CD4-positive, alpha-beta T cell treated with Interleukin-1 beta for 1 hour (primary cell): ENCODE measurements around the gene HMX1.

Experiments
- DNase-seq, 2 donors: peaks; one replicate each; pipeline ENCODE4 v3.0.0-alpha.2; 2020 to 2022

The HMX1 gene

GRCh38 chr4:8871417-8872401 is at the start of gene HMX1:
Gene HMX1, minus strand, starts transcription at chr4:8871839. Its CDS starts 225 bp downstream, at chr4:8871614.
- DNase-seq: no peak

- no peak for DNase-seq
Observed at GRCh38 chr4:8920969-8921368, 49.3 kb upstream of the HMX1 start.

GRCh38 chr4:8920289-8920965 is 48.8 kb upstream of the HMX1 start:
- DNase-seq: no peak

GRCh38 chr4:8919651-8920288 is 48.1 kb upstream of the HMX1 start:
- no peak for DNase-seq

GRCh38 chr4:8917868-8918783 is 46.5 kb upstream of the HMX1 start:
- DNase-seq: peak; percentile 31 to 45

GRCh38 chr4:8917321-8917811 is 45.7 kb upstream of the HMX1 start:
- DNase-seq: no peak

- DNase-seq: no peak
Observed at GRCh38 chr4:8916906-8917305, 45.3 kb upstream of the HMX1 start.

- DNase-seq: no peak
Observed at GRCh38 chr4:8916351-8916885, 44.8 kb upstream of the HMX1 start.

- DNase-seq: no peak
Observed at GRCh38 chr4:8915201-8916200, 43.9 kb upstream of the HMX1 start.

GRCh38 chr4:8914461-8915171 is 43.0 kb upstream of the HMX1 start:
- DNase-seq: no peak

GRCh38 chr4:8913858-8914460 is 42.3 kb upstream of the HMX1 start:
- DNase-seq: no peak

GRCh38 chr4:8913121-8913857 is 41.6 kb upstream of the HMX1 start:
- DNase-seq: no peak

- DNase-seq: no peak
Observed at GRCh38 chr4:8912506-8912905, 40.9 kb upstream of the HMX1 start.

GRCh38 chr4:8912089-8912455 is 40.4 kb upstream of the HMX1 start:
- no peak for DNase-seq

- no peak for DNase-seq
Observed at GRCh38 chr4:8911316-8912088, 39.9 kb upstream of the HMX1 start.

- no peak for DNase-seq
Observed at GRCh38 chr4:8910822-8911315, 39.2 kb upstream of the HMX1 start.

- DNase-seq: no peak
Observed at GRCh38 chr4:8910100-8910821, 38.6 kb upstream of the HMX1 start.
